ENCODE data around the gene CARD19. TPM values are rescaled to one million over a fixed set of nuclear protein-coding genes. Genes with fewer than 3 reads are reported as not detected.

Gene CARD19
- total and polyA plus RNA-seq, 2 of the 8 experiments (the other 6 are each of a cell fraction or from before 2014, with no cell fraction given) = 21.2 to 112 TPM

DNA sequence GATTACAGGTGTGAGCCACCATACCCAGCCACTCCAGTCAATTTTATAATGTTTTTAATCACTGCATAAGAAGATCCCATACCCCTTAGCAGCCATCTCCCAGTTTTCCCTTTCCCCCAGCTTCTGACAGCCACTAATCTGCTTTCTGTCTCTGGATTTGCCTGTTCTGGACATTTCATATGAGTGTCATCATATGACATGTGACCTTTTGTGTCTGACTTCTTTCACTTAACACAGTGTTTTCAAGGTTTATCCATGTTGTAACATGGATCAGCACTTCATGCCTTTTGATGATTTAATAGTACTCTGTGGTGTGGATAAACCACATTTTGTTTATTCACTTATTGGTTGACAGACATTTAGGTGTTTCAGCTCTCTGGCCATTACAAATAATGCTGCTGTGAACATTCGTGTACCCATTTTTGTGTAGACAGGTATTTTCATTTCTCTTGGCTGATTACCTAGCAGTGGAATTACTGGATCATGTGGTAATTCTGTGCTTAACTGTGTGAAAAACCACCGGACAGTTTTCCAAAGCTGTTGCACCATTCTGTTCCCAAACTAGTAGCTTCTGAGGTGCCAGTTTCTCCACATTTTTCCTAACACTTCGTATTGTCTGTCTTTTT is 28.9 kb upstream of the CARD19 start:
- no peaks in the 10 kb centered on the region; the same call in 1 of the 2 replicates for H3K79me1 ChIP-seq (ENCODE audit: low read depth, low read length)
- no peak overlapping the region for H3K4me3 ChIP-seq (ENCODE audit: extremely low read depth in 1 of 4, insufficient read depth in 2 of 4, low read depth in 3 of 4, low read length in 4 of 4)
- H2BK120ac ChIP-seq (replicated peaks; ENCODE audit: low read depth, low read length) = no peak overlapping the region
- no peaks in the 10 kb centered on the region for H3K27me3 ChIP-seq (replicated peaks in 1 of 4; ENCODE audit: control insufficient read depth in 3 of 4, extremely low read depth in 1 of 4, insufficient read depth in 3 of 4, low read length in 3 of 4)
- no peak overlapping the region for H4K5ac ChIP-seq (ENCODE audit: insufficient read length, low read depth, low read length)
- H4K91ac ChIP-seq (replicated peaks; ENCODE audit: insufficient read length, low read length) = no peak overlapping the region
- no peaks in the 10 kb centered on the region for H3K79me2 ChIP-seq (ENCODE audit: control insufficient read depth in 1 of 2, insufficient read depth in 2 of 2, low read length in 2 of 2)
- H4K20me1 ChIP-seq (replicated peaks in 1 of 2; ENCODE audit: control insufficient read depth in 1 of 2, insufficient read depth in 2 of 2, low read length in 2 of 2) = no peaks in the 10 kb centered on the region
- H3K23ac ChIP-seq (ENCODE audit: insufficient read length) = no peak overlapping the region
- no peak overlapping the region for H4K8ac ChIP-seq (ENCODE audit: extremely low read depth, insufficient read depth, low read length)
- H3K36me3 ChIP-seq (ENCODE audit: control insufficient read depth in 2 of 4, insufficient read depth in 4 of 4, low read length in 3 of 4) = no peaks in the 10 kb centered on the region
- no peak overlapping the region for H2AFZ ChIP-seq (ENCODE audit: low read length)
- H3K56ac ChIP-seq (replicated peaks; ENCODE audit: insufficient read length, low read depth, low read length) = no peak overlapping the region
- no peak overlapping the region for H3K4me2 ChIP-seq (ENCODE audit: insufficient read depth in 1 of 2, low read depth in 2 of 2, low read length in 2 of 2)
- no peak overlapping the region for H3K4ac ChIP-seq (replicated peaks; ENCODE audit: insufficient read length, low read depth, low read length)
- no peak for FAIRE-seq
- H2AK5ac ChIP-seq (ENCODE audit: low read depth, low read length) = no peak overlapping the region
- no peak overlapping the region for H2BK15ac ChIP-seq (ENCODE audit: low read length)
- H3K14ac ChIP-seq (ENCODE audit: insufficient read length) = no peak overlapping the region
- no peaks in the 10 kb centered on the region for H3K9me3 ChIP-seq (ENCODE audit: insufficient read depth in 2 of 2, low read depth in 1 of 2, low read length in 1 of 2)
- no peak for DNase-seq (ENCODE audit: low read depth in 1 of 2, low spot score in 2 of 2)
- CTCF ChIA-PET (ENCODE audit: partially characterized antibody) = interaction anchor here (0.6 to 1.2 kb wide), 4 partner anchors 9 to 33 kb away, joined by 3 to 5 read pairs (median 3); no protein-coding TSS in a partner anchor
- POLR2A ChIA-PET (ENCODE audit: partially characterized antibody) = interaction anchor here (1.1 kb wide), 1 partner anchor 39 kb away, joined by 3 read pairs; no protein-coding TSS in a partner anchor
- H2BK12ac ChIP-seq (ENCODE audit: low read depth, low read length) = no peak overlapping the region
- H2BK5ac ChIP-seq (ENCODE audit: low read depth, low read length) = no peak overlapping the region
- no peak overlapping the region for H3K9ac ChIP-seq (replicated peaks in 1 of 4; ENCODE audit: extremely low read depth in 1 of 4, low read depth in 3 of 4, low read length in 3 of 4)
- H2BK20ac ChIP-seq (ENCODE audit: low read length) = no peak overlapping the region
- peaks cover 0 to 7% (median 1%) of the 10 kb centered on the region in 4 experiments; a peak in 6 of 7 replicates for H3K4me1 ChIP-seq (replicated peaks in 1 of 4; ENCODE audit: control insufficient read depth in 3 of 4, insufficient read depth in 4 of 4, low read length in 3 of 4)
- no peak overlapping the region for H3K27ac ChIP-seq (ENCODE audit: low read depth, low read length)
- no peak overlapping the region for H3K18ac ChIP-seq (ENCODE audit: extremely low read depth, low read length)
- H3K23me2 ChIP-seq (ENCODE audit: low read depth, low read length) = no peaks in the 10 kb centered on the region
- 83% methylated on average over 3 of the region's 3 CpGs; no CpG with 5 or more reads in 1 of the 2 experiments for WGBS, 2 experiments (ENCODE audit: extremely low coverage in 1 of 2, insufficient coverage in 1 of 2, insufficient read length in 1 of 2, insufficient replicate concordance in 2 of 2, low coverage in 1 of 2, low lambda C conversion rate in 2 of 2, missing lambda C conversion rate in 1 of 2)
- TF ChIP-seq SP2 (IDR thresholded peaks at IDR 0.05; ENCODE audit: low read length) (no peak), RNF2 (IDR thresholded peaks at IDR 0.05; ENCODE audit: borderline replicate concordance, low read depth, low read length, missing control alignments, poor library complexity, severe bottlenecking) (no peak), SP4 (IDR thresholded peaks at IDR 0.05; ENCODE audit: low read length) (no peak), CBX5 (IDR thresholded peaks at IDR 0.05; ENCODE audit: low read depth, low read length) (no peak), E2F6 (IDR thresholded peaks at IDR 0.05) (no peak), RAD21 (IDR thresholded peaks at IDR 0.05 in 1 of 2, conservative IDR thresholded peaks at IDR 0.05 in 1 of 2; ENCODE audit: low read depth in 2 of 2, low read length in 2 of 2) (no peak), CREB1 (IDR thresholded peaks at IDR 0.05) (no peak), YY1 (IDR thresholded peaks at IDR 0.05; ENCODE audit: low read depth, low read length) (no peak), SP1 (IDR thresholded peaks at IDR 0.05; ENCODE audit: low read depth, low read length) (no peak), KDM5A (IDR thresholded peaks at IDR 0.05; ENCODE audit: low read length) (no peak), EP300 (IDR thresholded peaks at IDR 0.05; ENCODE audit: borderline replicate concordance in 1 of 2, low read depth in 2 of 2, low read length in 2 of 2) (no peak), JUND (IDR thresholded peaks at IDR 0.05; ENCODE audit: low read length) (no peak)

Data from H1 (cell line).